ENCODE results near the gene ADCY1. TPM values are rescaled to one million over a fixed set of nuclear protein-coding genes. Genes with fewer than 3 reads are reported as not detected.

ADCY1 gene
- total and polyA plus RNA-seq, 3 donors from 2014 or later = 6.6 to 14.1 (median 13.7) TPM

DNA sequence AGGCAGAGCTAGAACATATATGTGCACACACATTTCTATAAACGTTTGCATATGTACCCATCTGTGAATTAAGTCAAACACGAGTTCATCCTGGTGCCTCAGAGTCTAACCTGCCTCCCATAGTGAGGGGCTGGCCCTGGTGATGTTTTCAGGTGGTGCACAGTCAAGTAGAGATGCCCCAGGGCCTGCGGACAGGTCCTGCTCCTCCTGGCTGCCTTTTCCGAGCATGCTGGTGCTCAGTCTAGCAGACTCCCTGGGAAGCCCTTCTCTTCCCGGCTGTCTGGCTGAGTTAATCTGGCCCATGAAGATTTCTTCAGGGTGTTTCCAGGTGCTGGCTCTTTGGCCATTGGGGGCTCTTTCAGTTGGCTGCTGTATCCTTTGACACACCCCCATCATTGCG lies 14.3 kb downstream of the ADCY1 start:
- Histone ChIP-seq H3K36me3 (ENCODE audit: low read depth, missing control alignments) (no peaks in the 10 kb centered on the region), H3K27me3 (no peaks in the 10 kb centered on the region), H3K27ac (no peak overlapping the region), H3K4me3 (no peak overlapping the region), H3K4me1 (peaks cover 2% of the 10 kb centered on the region), H3K9me3 (no peaks in the 10 kb centered on the region)
- TF ChIP-seq POLR2A (IDR thresholded peaks at IDR 0.05) = no peak
- TF ChIP-seq, protein P1, sequence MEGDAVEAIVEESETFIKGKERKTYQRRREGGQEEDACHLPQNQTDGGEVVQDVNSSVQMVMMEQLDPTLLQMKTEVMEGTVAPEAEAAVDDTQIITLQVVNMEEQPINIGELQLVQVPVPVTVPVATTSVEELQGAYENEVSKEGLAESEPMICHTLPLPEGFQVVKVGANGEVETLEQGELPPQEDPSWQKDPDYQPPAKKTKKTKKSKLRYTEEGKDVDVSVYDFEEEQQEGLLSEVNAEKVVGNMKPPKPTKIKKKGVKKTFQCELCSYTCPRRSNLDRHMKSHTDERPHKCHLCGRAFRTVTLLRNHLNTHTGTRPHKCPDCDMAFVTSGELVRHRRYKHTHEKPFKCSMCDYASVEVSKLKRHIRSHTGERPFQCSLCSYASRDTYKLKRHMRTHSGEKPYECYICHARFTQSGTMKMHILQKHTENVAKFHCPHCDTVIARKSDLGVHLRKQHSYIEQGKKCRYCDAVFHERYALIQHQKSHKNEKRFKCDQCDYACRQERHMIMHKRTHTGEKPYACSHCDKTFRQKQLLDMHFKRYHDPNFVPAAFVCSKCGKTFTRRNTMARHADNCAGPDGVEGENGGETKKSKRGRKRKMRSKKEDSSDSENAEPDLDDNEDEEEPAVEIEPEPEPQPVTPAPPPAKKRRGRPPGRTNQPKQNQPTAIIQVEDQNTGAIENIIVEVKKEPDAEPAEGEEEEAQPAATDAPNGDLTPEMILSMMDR (IDR thresholded peaks at IDR 0.05) = no peak
- intact Hi-C loops (cut with DNase I; ENCODE audit: low total_unique reads) = no loop called here
- 94 to 96% methylated on average over 4 to 6 of the region's 6 CpGs for WGBS, 2 donors
- DNase-seq = no peak

DNA sequence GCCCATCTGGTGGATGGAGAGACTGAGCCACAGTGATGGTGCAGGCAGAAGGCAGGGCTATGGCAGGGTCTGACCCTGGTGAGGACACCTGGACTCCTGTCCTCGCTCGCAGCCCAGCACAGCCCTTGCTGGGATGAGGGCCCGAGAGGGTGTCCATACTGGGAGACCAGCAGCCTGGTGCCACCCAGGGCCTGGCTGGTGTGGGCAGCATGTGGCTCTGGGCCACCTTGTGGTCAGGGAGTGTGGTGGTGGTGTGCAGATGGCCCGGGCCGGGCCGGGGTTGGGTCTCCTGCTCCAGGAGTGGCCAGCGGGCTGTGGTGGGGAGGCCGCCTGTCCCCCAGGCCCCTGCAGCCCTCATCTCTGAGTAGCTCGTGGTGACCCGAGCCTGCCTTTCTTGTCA lies 14.9 kb downstream of the ADCY1 start:
- Histone ChIP-seq H3K4me3 (no peak overlapping the region), H3K27ac (no peak overlapping the region), H3K9me3 (no peaks in the 10 kb centered on the region), H3K4me1 (no peaks in the 10 kb centered on the region), H3K36me3 (ENCODE audit: low read depth, missing control alignments) (no peaks in the 10 kb centered on the region), H3K27me3 (no peaks in the 10 kb centered on the region)
- 80 to 96% methylated on average over 1 to 10 of the region's 10 CpGs for WGBS, 2 donors
- TF ChIP-seq, protein P1 (IDR thresholded peaks at IDR 0.05) = no peak
- TF ChIP-seq POLR2A (IDR thresholded peaks at IDR 0.05) = no peak
- no peak for DNase-seq
- intact Hi-C loops (cut with DNase I; ENCODE audit: low total_unique reads) = no loop called here

DNA sequence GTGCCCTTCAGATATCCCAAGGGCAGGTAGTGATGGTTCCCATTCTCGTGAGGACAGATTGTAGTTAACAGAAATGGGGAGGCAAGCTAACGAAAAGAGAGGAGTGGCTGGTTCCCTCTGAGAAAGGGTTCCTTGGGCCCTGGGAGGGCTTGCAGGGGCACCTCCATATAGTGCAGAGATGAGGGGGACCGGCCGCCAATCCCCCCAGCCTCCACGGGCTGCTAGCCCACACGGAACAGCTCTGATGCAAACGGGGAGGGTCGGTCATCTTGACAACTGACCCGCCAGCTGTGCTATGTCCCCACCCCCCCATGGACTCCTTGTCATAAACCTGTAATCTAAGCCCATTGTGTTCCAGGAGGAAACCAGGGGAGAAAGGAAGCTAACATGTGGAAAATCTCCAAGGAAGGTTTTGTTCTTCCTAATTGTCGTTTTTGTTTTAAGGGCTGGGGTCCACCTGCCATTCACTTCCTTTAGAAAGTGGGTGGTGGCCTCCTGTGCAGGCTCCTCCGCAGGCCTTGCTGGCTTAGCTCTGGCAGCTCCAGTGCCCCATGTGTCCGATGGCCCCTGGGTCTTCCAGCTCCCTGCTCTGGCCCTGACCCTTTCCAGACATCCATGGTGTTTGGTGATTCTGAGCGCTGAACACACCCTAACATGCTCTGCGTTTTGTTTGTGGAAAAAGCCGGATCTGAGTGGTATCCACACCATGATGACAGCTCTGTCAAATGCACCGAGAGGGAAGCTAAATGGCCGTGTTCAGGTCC lies 15.9 kb downstream of the ADCY1 start:
- DNase-seq = no peak
- intact Hi-C loops (cut with DNase I; ENCODE audit: low total_unique reads) = no loop called here
- H3K27ac ChIP-seq = no peak overlapping the region

DNA sequence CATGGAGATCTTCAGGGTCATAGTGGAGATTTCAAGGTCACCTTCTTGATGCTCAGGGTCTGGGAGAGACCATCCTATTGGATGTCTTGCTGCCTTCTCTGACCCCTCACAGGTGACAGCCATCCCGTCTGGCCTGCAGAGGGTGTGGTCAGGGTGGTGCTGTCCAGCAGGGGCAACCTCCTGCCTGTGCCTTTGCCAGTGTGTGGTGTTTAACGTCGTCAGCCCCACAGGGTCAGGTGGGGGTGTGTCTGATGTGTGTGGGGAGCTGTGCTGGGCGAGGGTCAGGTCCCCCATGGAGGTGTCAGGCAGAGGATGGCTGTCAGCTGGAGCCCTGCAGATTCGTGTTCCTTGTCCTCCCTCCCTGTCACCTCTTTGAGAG lies 16.5 kb downstream of the ADCY1 start:
- TF ChIP-seq POLR2A (IDR thresholded peaks at IDR 0.05) = no peak
- TF ChIP-seq, protein P1 (IDR thresholded peaks at IDR 0.05) = no peak
- H3K9me3 ChIP-seq = no peaks in the 10 kb centered on the region
- H3K27ac ChIP-seq = no peak overlapping the region
- DNase-seq = no peak
- intact Hi-C loops (cut with DNase I; ENCODE audit: low total_unique reads) = no loop called here
- H3K4me1 ChIP-seq = no peaks in the 10 kb centered on the region
- H3K36me3 ChIP-seq (ENCODE audit: low read depth, missing control alignments) = no peaks in the 10 kb centered on the region
- WGBS, 2 donors = 54 to 68% methylated on average over 5 of the region's 5 CpGs
- no peak overlapping the region for H3K4me3 ChIP-seq
- H3K27me3 ChIP-seq = no peaks in the 10 kb centered on the region

More for the DNA sequence above, 15.9 kb downstream of the ADCY1 start:
- H3K9me3 ChIP-seq = no peaks in the 10 kb centered on the region
- no peak overlapping the region for H3K4me3 ChIP-seq
- no peaks in the 10 kb centered on the region for H3K36me3 ChIP-seq (ENCODE audit: low read depth, missing control alignments)
- WGBS, 2 donors = 72 to 81% methylated on average over 17 of the region's 17 CpGs
- H3K27me3 ChIP-seq = no peaks in the 10 kb centered on the region
- no peaks in the 10 kb centered on the region for H3K4me1 ChIP-seq
- no peak for TF ChIP-seq POLR2A (IDR thresholded peaks at IDR 0.05)
- TF ChIP-seq, protein P1 (IDR thresholded peaks at IDR 0.05) = no peak
